B cell (primary cell): ENCODE measurements around the gene CDHR3. TPM values are rescaled to one million over a fixed set of nuclear protein-coding genes. Genes with fewer than 3 reads are reported as not detected.

Experiments
- ATAC-seq: fragments of 200-7000 bp; cut with Tn5 transposase; one replicate; pipeline ENCODE4 v1.10.0; 2021; ENCODE audit warnings: low read depth, mild to moderate bottlenecking, moderate number of reproducible peaks, moderate library complexity
- CTCF ChIA-PET: fragments of 350-600 bp; sonication (Branson Sonifier 250); formaldehyde crosslinking; loops from one replicate; lab custom pipeline; 2021; ENCODE audit warnings: antibody characterized with exemption, inconsistent platforms; lab: Charles Lee
- POLR2A ChIA-PET: fragments of 350-600 bp; sonication (Branson Sonifier 250); formaldehyde crosslinking; loops from one replicate; lab custom pipeline; 2021; ENCODE audit warnings: antibody characterized with exemption; lab: Charles Lee
- DNase-seq: peaks from one replicate; pipeline ENCODE4 v3.0.0; 2013
- H2AFZ ChIP-seq: 2 replicates; pipeline ENCODE4 v1.6.1; 2012; ENCODE audit warnings: mild to moderate bottlenecking, low read depth, low read length; ENCODE audit not compliant: insufficient read depth, poor library complexity, severe bottlenecking
- H3K27ac ChIP-seq, 2 donors: 1 replicate in 1 of 2; 2 replicates in 1 of 2; pipeline ENCODE4 v1.5.1; 2012 to 2013; ENCODE audit warnings: low read length in 2 of 2, mild to moderate bottlenecking in 2 of 2, moderate library complexity in 1 of 2
- H3K27me3 ChIP-seq, 4 experiments: fragments of 200-600 bp in 1 of 4; sonication (generic) in 1 of 4; replicated peaks in 1 of 4; 1 replicate in 2 of 4; 2 replicates in 2 of 4; pipeline versions ENCODE4 v1.6.1 to v1.7.0; 2013 to 2016; ENCODE audit warnings: low read length in 3 of 4, mild to moderate bottlenecking in 2 of 4, mixed read lengths in 1 of 4, moderate library complexity in 1 of 4; ENCODE audit not compliant: insufficient read depth in 4 of 4, control insufficient read depth in 3 of 4; ENCODE audit errors: control extremely low read depth in 1 of 4
- H3K36me3 ChIP-seq, 2 experiments: replicated peaks in 1 of 2; 1 replicate in 1 of 2; 2 replicates in 1 of 2; pipeline versions ENCODE4 v1.6.1 to v1.7.1; 2013; ENCODE audit warnings: low read length in 1 of 2; ENCODE audit not compliant: insufficient read depth in 2 of 2, control insufficient read depth in 1 of 2; ENCODE audit errors: control extremely low read depth in 1 of 2, extremely low read depth in 1 of 2
- H3K4me1 ChIP-seq, 2 donors: fragments of 200-600 bp in 1 of 2; sonication (generic) in 1 of 2; 1 replicate in 1 of 2; 2 replicates in 1 of 2; pipeline versions ENCODE4 v1.5.1 to v1.6.1; 2013 to 2017; ENCODE audit warnings: low read length in 2 of 2; ENCODE audit not compliant: control insufficient read depth in 2 of 2, insufficient read depth in 2 of 2
- H3K4me2 ChIP-seq: replicated peaks from 2 replicates; pipeline ENCODE3; 2012; ENCODE audit warnings: mild to moderate bottlenecking, low read depth, low read length; ENCODE audit not compliant: poor library complexity, severe bottlenecking
- H3K4me3 ChIP-seq, 5 experiments: fragments of 200-600 bp in 1 of 5; sonication (generic) in 1 of 5; 1 replicate in 3 of 5; 2 replicates in 2 of 5; pipeline versions ENCODE4 v1.5.1 to v1.7.0; 2011 to 2016; ENCODE audit warnings: low read length in 4 of 5, mild to moderate bottlenecking in 4 of 5, low read depth in 2 of 5, control low read depth in 1 of 5, moderate library complexity in 1 of 5; ENCODE audit not compliant: insufficient read depth in 1 of 5; ENCODE audit errors: control extremely low read depth in 1 of 5, extremely low read depth in 1 of 5
- H3K79me2 ChIP-seq: fragments of 200-600 bp; sonication (generic); one replicate; pipeline ENCODE4 v1.6.0; 2016; ENCODE audit warnings: low read length; ENCODE audit not compliant: control insufficient read depth, insufficient read depth
- H3K9ac ChIP-seq: fragments of 200-600 bp; sonication (generic); 2 replicates; pipeline ENCODE4 v1.6.1; 2017; ENCODE audit warnings: mild to moderate bottlenecking, low read length, moderate library complexity
- H3K9me3 ChIP-seq, 3 donors: one replicate each; pipeline versions ENCODE4 v1.6.1 to v1.7.1; 2013; ENCODE audit warnings: low read length in 2 of 3; ENCODE audit not compliant: control insufficient read depth in 2 of 3, insufficient read depth in 1 of 3; ENCODE audit errors: control extremely low read depth in 1 of 3
- H4K20me1 ChIP-seq: 2 replicates; pipeline ENCODE4 v1.6.0; 2012; ENCODE audit warnings: mild to moderate bottlenecking, low read length; ENCODE audit not compliant: insufficient read depth, control insufficient read depth, poor library complexity, severe bottlenecking
- H3K27ac Mint-ChIP-seq: one replicate; pipeline ENCODE4 v1.8.0; 2021; ENCODE audit warnings: mixed read lengths
- H3K27me3 Mint-ChIP-seq: one replicate; pipeline ENCODE4 v1.8.0; 2021; ENCODE audit warnings: mixed read lengths
- H3K4me1 Mint-ChIP-seq: one replicate; pipeline ENCODE4 v1.8.0; 2021; ENCODE audit warnings: mixed read lengths
- H3K4me3 Mint-ChIP-seq: one replicate; pipeline ENCODE4 v1.8.0; 2021; ENCODE audit warnings: mixed read lengths
- H3K9me3 Mint-ChIP-seq: one replicate; pipeline ENCODE4 v1.8.0; 2022; ENCODE audit warnings: mixed read lengths; ENCODE audit not compliant: insufficient read depth
- CTCF ChIP-seq: fragments of 200-600 bp; IDR thresholded peaks from one replicate; pipeline ENCODE4 v1.8.0; 2022; ENCODE audit warnings: antibody characterized with exemption, mild to moderate bottlenecking
- EZH2 ChIP-seq: IDR thresholded peaks from 2 replicates; pipeline ENCODE4 v1.6.1; 2012; ENCODE audit warnings: borderline replicate concordance, low read depth, mild to moderate bottlenecking, moderate library complexity, low read length; ENCODE audit not compliant: insufficient read depth, poor library complexity, severe bottlenecking
- WGBS: methylation state at CpG from one replicate; pipeline ENCODE4 v1.1.5; 2013; ENCODE audit warnings: missing lambda C conversion rate; ENCODE audit not compliant: insufficient coverage; 5-methylcytosine and 5-hydroxymethylcytosine counted together
- intact Hi-C: fragments of 100-400 bp; cut with micrococcal nuclease; formaldehyde crosslinking; loops from one replicate; pipeline ENCODE4 v1.10.0; 2022
- polyA plus RNA-seq: library from polyadenylated mRNA; depleted of rRNA; stranded (reverse); fragments of >200 nt; gene quantifications from 2 replicates; pipeline ENCODE4 v1.2.3, GENCODE V29; 2012
- total RNA-seq, 2 donors: library from RNA; stranded (reverse); fragments of 120-200 nt in 1 of 2; gene quantifications; 1 replicate in 1 of 2; 2 replicates in 1 of 2; pipeline versions ENCODE4 v1.2.3 to v1.2.4, GENCODE V29; 2013 to 2022

Gene CDHR3
- total and polyA plus RNA-seq, 2 donors (not counting 1 experiment from before 2014, with no cell fraction given) = 0.34 to 2.6 TPM

GRCh38 chr7:106035568-106035967, 72.5 kb downstream of the CDHR3 start:
- H3K27me3 Mint-ChIP-seq = peaks cover 4% of the 10 kb centered on the region
- H3K4me3 ChIP-seq = no peak overlapping the region
- ATAC-seq (no peak), DNase-seq (no peak)
- H3K4me3 Mint-ChIP-seq = no peak overlapping the region
- H3K4me1 Mint-ChIP-seq = peaks cover 24% of the 10 kb centered on the region
- no peak overlapping the region for H3K27ac ChIP-seq
- no peak overlapping the region for H3K9ac ChIP-seq
- no peak for TF ChIP-seq CTCF
- no peaks in the 10 kb centered on the region for H3K27me3 ChIP-seq
- H3K9me3 Mint-ChIP-seq = no peaks in the 10 kb centered on the region
- intact Hi-C loops = no loop called here
- no peaks in the 10 kb centered on the region for H3K79me2 ChIP-seq
- H2AFZ ChIP-seq = no peak overlapping the region
- ChIA-PET CTCF (interaction anchor here (1.0 to 13.9 kb wide), 6 partner anchors 11 to 381 kb away, joined by 3 to 216 read pairs (median 5); no protein-coding TSS in a partner anchor), POLR2A (no interaction called here)
- no peak overlapping the region for H3K4me2 ChIP-seq
- H3K9me3 ChIP-seq = no peaks in the 10 kb centered on the region
- 90% methylated on average over 4 of the region's 8 CpGs for WGBS
- peaks cover 10 to 14% of the 10 kb centered on the region in 2 donors for H3K4me1 ChIP-seq
- H3K36me3 ChIP-seq = no peaks in the 10 kb centered on the region
- no peaks in the 10 kb centered on the region for H4K20me1 ChIP-seq
- no peak overlapping the region for H3K27ac Mint-ChIP-seq

DNA sequence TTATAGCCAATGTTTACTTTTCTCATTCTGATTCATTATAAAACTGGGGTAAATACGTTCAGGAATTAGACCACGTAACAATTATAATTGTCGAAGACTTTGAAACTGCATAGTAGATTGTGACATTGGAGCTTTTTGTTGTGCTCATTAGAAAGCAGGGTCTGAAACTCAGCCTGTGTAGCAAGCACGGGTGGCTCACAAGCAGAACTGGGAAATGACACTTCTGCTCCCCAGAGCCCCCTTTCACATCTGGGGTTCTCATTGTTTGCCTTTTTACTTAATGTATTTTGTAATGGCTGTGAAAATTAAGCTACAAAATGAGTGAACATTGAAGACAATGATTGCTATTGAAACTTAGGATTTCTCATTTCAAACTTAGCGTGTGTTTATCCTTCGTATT, 72.9 kb downstream of the CDHR3 start:
- no peak overlapping the region for H3K27ac ChIP-seq
- Mint-ChIP-seq H3K4me1 (peaks cover 21% of the 10 kb centered on the region), H3K27ac (no peak overlapping the region), H3K9me3 (no peaks in the 10 kb centered on the region), H3K27me3 (no peaks in the 10 kb centered on the region), H3K4me3 (no peak overlapping the region)
- no peak for ATAC-seq
- H2AFZ ChIP-seq = no peak overlapping the region
- ChIA-PET POLR2A (no interaction called here), CTCF (interaction anchor here (0.7 to 13.9 kb wide), 7 partner anchors 11 to 422 kb away, joined by 3 to 216 read pairs (median 4); no protein-coding TSS in a partner anchor)
- H3K4me3 ChIP-seq = no peak overlapping the region
- no peaks in the 10 kb centered on the region for H3K36me3 ChIP-seq
- H4K20me1 ChIP-seq = no peaks in the 10 kb centered on the region
- DNase-seq = no peak
- no peaks in the 10 kb centered on the region for H3K79me2 ChIP-seq
- intact Hi-C loops = no loop called here
- no peak overlapping the region for H3K4me2 ChIP-seq
- peaks cover 0 to 3% (median 0%) of the 10 kb centered on the region in 4 experiments for H3K27me3 ChIP-seq
- H3K9ac ChIP-seq = no peak overlapping the region
- 100% methylated on average over 2 of the region's 6 CpGs for WGBS
- H3K9me3 ChIP-seq = no peaks in the 10 kb centered on the region
- TF ChIP-seq EZH2 = no peak
- no peak for TF ChIP-seq CTCF
- peaks cover 10 to 14% of the 10 kb centered on the region in 2 donors for H3K4me1 ChIP-seq
